ENCODE data around the gene RPRD2.

RPRD2 gene

GRCh38 chr1:150364231-150365003, 470 bp downstream of the RPRD2 start:
- peak; percentile 72 for TF ChIP-seq POLR2AphosphoS5 (IDR thresholded peaks at IDR 0.05; ENCODE audit: low read depth, low read length)
- peak; percentile 72; the same call in 1 of the 2 replicates for TF ChIP-seq TAF1 (IDR thresholded peaks at IDR 0.05; ENCODE audit: low read depth, low read length)
- TF ChIP-seq POU2F2 (IDR thresholded peaks at IDR 0.05; ENCODE audit: low read depth, low read length): peak; percentile 67; the same call in 1 of the 2 replicates
- no peak for TF ChIP-seq PAX5 (IDR thresholded peaks at IDR 0.05; ENCODE audit: insufficient read depth, low read length, severe bottlenecking)
- TF ChIP-seq POLR2A (IDR thresholded peaks at IDR 0.05; ENCODE audit: low read depth, low read length): peak; percentile 84
- TF ChIP-seq SPI1 (IDR thresholded peaks at IDR 0.05; ENCODE audit: low read depth, low read length): peak; percentile 58
- no peak for FAIRE-seq
- DNase-seq (ENCODE audit: insufficient read length, low spot score): peak; percentile 17

- FAIRE-seq (no peak), DNase-seq (ENCODE audit: insufficient read length, low spot score) (no peak)
- TF ChIP-seq POLR2AphosphoS5 (IDR thresholded peaks at IDR 0.05; ENCODE audit: low read depth, low read length) (no peak), POU2F2 (IDR thresholded peaks at IDR 0.05; ENCODE audit: low read depth, low read length) (no peak), TAF1 (IDR thresholded peaks at IDR 0.05; ENCODE audit: low read depth, low read length) (no peak), SPI1 (IDR thresholded peaks at IDR 0.05; ENCODE audit: low read depth, low read length) (peak; percentile 54), PAX5 (IDR thresholded peaks at IDR 0.05; ENCODE audit: insufficient read depth, low read length, severe bottlenecking) (no peak), POLR2A (IDR thresholded peaks at IDR 0.05; ENCODE audit: low read depth, low read length) (no peak)
These were observed 2.0 kb downstream of the RPRD2 start for GRCh38 chr1:150365941-150366340.

- no peak for DNase-seq (ENCODE audit: insufficient read length, low spot score)
- no peak for TF ChIP-seq POU2F2 (IDR thresholded peaks at IDR 0.05; ENCODE audit: low read depth, low read length)
- no peak for TF ChIP-seq POLR2AphosphoS5 (IDR thresholded peaks at IDR 0.05; ENCODE audit: low read depth, low read length)
- no peak for TF ChIP-seq POLR2A (IDR thresholded peaks at IDR 0.05; ENCODE audit: low read depth, low read length)
- TF ChIP-seq TAF1 (IDR thresholded peaks at IDR 0.05; ENCODE audit: low read depth, low read length): no peak
- no peak for TF ChIP-seq SPI1 (IDR thresholded peaks at IDR 0.05; ENCODE audit: low read depth, low read length)
- no peak for TF ChIP-seq PAX5 (IDR thresholded peaks at IDR 0.05; ENCODE audit: insufficient read depth, low read length, severe bottlenecking)
- FAIRE-seq: no peak
These were observed 2.7 kb downstream of the RPRD2 start for GRCh38 chr1:150366416-150367296.

DNA sequence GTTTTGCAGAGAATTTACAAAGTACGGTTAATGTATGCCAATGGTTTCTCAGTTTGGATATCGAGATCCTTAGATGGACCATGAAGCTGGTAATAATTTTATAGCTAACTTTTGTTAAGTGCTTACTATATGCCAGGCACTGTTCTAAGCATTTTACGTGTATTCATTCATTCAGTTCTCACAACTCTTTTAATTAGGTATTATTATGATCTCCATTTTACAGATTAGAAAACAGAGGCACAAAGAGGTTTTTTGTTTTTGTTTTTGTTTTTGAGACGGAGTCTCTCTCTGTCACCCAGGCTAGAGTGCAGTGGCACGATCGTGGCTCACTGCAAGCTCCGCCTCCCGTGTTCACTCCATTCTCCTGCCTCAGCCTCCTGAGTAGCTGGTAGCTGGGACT, 7.2 kb downstream of the RPRD2 start:
- TF ChIP-seq POLR2A (IDR thresholded peaks at IDR 0.05; ENCODE audit: low read depth, low read length) (no peak), POU2F2 (IDR thresholded peaks at IDR 0.05; ENCODE audit: low read depth, low read length) (no peak), POLR2AphosphoS5 (IDR thresholded peaks at IDR 0.05; ENCODE audit: low read depth, low read length) (no peak), TAF1 (IDR thresholded peaks at IDR 0.05; ENCODE audit: low read depth, low read length) (no peak), SPI1 (IDR thresholded peaks at IDR 0.05; ENCODE audit: low read depth, low read length) (no peak), PAX5 (IDR thresholded peaks at IDR 0.05; ENCODE audit: insufficient read depth, low read length, severe bottlenecking) (no peak)
- no peak for FAIRE-seq
- no peak for DNase-seq (ENCODE audit: insufficient read length, low spot score)

DNA sequence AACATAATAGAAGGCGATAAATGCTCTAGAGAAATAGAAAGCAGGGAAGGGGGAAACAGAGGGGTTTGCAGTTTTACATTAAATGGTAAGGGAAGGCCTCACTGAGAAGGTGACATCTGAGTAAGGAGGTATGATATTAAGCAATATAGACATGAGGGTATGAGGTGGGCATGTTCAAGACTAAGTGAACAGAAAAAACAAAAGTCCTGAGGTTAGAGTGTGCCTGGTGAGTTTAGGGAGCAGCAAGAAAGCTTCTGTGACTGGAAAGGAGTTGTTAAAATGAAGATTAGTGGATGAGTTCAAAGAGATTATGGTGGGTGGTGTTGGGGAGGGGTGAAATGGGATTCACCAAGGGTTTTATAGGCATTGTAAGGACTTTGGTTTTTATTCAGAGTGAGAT, 8.6 kb downstream of the RPRD2 start:
- DNase-seq (ENCODE audit: insufficient read length, low spot score) (no peak), FAIRE-seq (no peak)
- TF ChIP-seq POLR2A (IDR thresholded peaks at IDR 0.05; ENCODE audit: low read depth, low read length): no peak
- no peak for TF ChIP-seq SPI1 (IDR thresholded peaks at IDR 0.05; ENCODE audit: low read depth, low read length)
- no peak for TF ChIP-seq POU2F2 (IDR thresholded peaks at IDR 0.05; ENCODE audit: low read depth, low read length)

DNA sequence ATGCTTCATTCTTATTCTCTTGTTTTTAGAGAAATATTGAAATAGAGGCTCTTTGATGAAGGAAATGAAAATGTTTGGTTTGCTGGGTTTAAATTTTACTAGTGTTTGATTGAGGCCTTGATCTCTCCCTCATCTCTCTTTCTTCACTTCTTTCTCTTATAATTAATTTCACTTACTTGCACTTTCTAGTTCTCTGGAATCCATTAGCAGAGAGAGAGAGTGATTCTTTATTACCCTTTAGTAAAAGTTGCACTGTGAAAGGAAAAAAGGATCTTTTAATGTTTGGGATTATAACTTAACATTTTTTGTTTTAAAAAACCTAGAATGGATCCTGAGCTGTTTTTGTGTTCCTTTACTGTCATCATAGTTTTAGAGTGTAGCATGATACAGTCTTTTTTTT, 12.2 kb downstream of the RPRD2 start:
- TF ChIP-seq POU2F2 (IDR thresholded peaks at IDR 0.05; ENCODE audit: low read depth, low read length): no peak
- no peak for TF ChIP-seq SPI1 (IDR thresholded peaks at IDR 0.05; ENCODE audit: low read depth, low read length)
- no peak for TF ChIP-seq POLR2AphosphoS5 (IDR thresholded peaks at IDR 0.05; ENCODE audit: low read depth, low read length)
- TF ChIP-seq POLR2A (IDR thresholded peaks at IDR 0.05; ENCODE audit: low read depth, low read length): no peak
- TF ChIP-seq TAF1 (IDR thresholded peaks at IDR 0.05; ENCODE audit: low read depth, low read length): no peak
- no peak for TF ChIP-seq PAX5 (IDR thresholded peaks at IDR 0.05; ENCODE audit: insufficient read depth, low read length, severe bottlenecking)
- no peak for FAIRE-seq
- no peak for DNase-seq (ENCODE audit: insufficient read length, low spot score)

DNA sequence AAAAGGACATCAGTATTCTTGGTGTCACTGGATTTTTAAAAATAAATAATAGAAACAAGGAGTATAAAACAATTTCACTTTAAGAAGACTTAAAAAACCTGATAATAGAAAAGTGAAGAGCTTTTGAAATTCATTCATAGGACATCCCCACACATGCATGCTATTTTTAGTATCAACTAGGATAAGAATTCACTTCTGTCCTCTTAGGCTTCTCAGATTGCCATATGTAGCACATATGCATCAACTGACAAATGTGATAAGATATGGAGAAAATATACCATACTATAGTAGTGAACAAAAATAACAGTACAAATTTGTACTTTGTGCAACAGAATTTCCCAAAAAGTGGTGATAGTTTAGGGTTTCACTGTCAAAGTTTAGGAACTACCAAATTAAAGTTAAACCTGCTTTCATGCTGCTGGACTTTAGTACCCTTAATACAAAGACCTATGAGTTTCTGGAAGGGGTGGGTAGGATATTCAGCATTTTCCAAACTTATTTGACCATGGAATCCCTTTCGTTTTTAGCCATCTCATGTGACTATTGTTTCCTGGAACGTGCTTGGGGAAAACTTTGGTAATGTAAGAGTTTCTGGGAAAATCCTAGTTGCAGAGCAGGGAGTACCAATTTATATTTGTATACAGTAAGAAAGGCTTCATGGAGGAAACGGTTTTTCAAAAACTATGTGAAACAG, 19.8 kb downstream of the RPRD2 start:
- TF ChIP-seq SPI1 (IDR thresholded peaks at IDR 0.05; ENCODE audit: low read depth, low read length) (no peak), TAF1 (IDR thresholded peaks at IDR 0.05; ENCODE audit: low read depth, low read length) (no peak), PAX5 (IDR thresholded peaks at IDR 0.05; ENCODE audit: insufficient read depth, low read length, severe bottlenecking) (no peak), POLR2A (IDR thresholded peaks at IDR 0.05; ENCODE audit: low read depth, low read length) (no peak), POU2F2 (IDR thresholded peaks at IDR 0.05; ENCODE audit: low read depth, low read length) (no peak), POLR2AphosphoS5 (IDR thresholded peaks at IDR 0.05; ENCODE audit: low read depth, low read length) (no peak)
- FAIRE-seq (no peak), DNase-seq (ENCODE audit: insufficient read length, low spot score) (no peak)

DNA sequence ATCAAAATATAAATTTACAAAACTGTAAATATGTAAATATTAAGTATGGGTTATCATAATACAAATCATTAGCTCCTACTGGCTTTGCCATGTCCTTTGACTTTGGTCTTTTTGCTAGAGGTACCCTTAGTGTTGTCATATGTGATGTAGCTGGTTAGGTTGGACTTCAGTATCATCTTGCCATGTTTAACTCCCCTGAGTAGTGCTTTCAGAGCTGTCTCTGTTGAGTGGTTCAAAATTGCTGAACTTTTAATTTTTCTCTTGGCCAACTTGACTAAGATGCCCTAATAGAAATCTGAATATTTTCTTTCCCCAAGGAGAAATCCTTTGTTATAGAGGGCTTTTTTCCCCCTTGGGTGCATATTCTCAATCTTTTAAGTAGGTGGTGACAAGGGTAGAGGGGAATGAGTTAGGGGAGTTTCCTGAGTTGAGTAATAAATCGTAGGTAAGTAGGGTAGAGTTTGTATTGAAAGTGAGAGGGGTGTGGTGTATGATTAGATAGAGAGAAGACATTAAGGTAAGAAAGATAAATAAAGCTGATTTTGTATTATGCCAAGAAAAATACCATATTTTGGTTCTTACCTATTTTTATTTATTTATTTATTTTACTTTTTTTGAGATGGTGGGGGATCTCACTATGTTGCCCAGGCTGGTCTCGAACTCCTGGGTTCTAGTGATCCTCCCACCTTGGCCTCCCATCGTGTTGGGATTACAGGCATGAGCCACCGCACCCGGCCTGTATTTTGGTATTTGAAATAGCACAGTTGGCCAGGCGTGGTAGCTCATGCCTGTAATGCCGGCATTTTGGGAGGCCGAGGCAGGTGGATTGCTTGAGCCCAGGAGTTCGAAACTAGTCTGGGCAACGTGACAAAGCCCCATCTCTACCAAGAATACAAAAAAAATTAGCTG, 21.8 kb downstream of the RPRD2 start:
- DNase-seq (ENCODE audit: insufficient read length, low spot score) (no peak), FAIRE-seq (no peak)
- TF ChIP-seq SPI1 (IDR thresholded peaks at IDR 0.05; ENCODE audit: low read depth, low read length) (no peak), POLR2A (IDR thresholded peaks at IDR 0.05; ENCODE audit: low read depth, low read length) (no peak), POU2F2 (IDR thresholded peaks at IDR 0.05; ENCODE audit: low read depth, low read length) (no peak), PAX5 (IDR thresholded peaks at IDR 0.05; ENCODE audit: insufficient read depth, low read length, severe bottlenecking) (no peak), TAF1 (IDR thresholded peaks at IDR 0.05; ENCODE audit: low read depth, low read length) (no peak), POLR2AphosphoS5 (IDR thresholded peaks at IDR 0.05; ENCODE audit: low read depth, low read length) (no peak)

All from GM12891 (cell line).